ENCODE measurements around the gene ZG16. TPM values are rescaled to one million over a fixed set of nuclear protein-coding genes. Genes with fewer than 3 reads are reported as not detected.
"Not testable (repeated sequence)": the region's sequence is repeated elsewhere in the genome, so short reads cannot be mapped to it uniquely, and the experiment has no call there.

ZG16 gene
- polyA plus RNA-seq (2011; rRNA removed), result not detected in 2 replicates
- polyA minus RNA-seq (2011; rRNA and poly(A)+ RNA removed), result not detected in 2 replicates

DNA sequence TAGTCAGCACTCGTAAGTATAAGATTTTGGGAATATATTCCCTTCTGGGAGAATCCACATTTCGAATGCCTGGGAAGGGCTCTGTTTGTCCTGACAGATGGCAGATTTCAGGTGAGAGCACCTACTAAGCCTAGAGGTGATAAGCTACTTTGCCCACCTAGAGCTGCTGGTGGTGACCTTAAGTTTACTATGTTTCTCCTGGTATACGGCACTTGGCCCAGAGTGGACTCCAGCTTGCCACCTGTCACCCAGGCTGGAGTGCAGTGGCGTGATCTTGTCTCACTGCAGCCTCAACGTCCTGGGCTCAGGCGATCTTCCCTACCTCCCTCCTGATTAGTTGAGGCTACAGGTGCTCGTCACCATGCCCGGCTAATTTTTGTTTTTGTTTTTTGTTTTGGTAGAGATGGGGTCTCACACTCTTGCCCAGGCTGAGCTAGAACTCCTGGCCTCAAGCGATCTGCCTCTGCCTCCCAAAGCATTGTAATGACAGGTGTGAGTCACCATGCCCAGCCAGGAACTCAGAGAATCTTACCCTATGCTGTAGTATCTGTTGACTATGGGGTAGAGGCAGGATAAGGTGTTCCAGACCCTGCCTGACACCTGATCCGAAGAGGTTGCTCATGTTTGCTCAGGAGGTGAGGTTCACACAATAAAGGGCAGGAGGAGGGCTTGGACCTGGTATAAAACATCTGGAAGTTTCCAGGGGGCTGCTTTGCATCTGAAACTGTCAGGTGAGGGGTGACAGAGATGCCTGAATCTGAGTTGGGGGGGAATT lies at the start of gene ZG16:
ZG16 (plus strand) TSS at position 681 of the 775 bp plus-strand sequence. CDS start 1,011 bp downstream, outside the sequence.
- CTCF ChIA-PET, result interaction anchor here (0.7 to 1.7 kb wide), 2 partner anchors 10 to 12 kb away, joined by 3 to 5 read pairs; partner anchors contain the start of gene KIF22
- Histone ChIP-seq H3K27me3 (ENCODE audit: control insufficient read depth, insufficient read depth, low read length) (peaks cover 6% of the 10 kb centered on the region), H3K4me3 (ENCODE audit: low read depth, low read length) (no peak within 1 kb of the TSS), H3K36me3 (ENCODE audit: control insufficient read depth, insufficient read depth, low read length) (no peaks in the 10 kb centered on the region)
- TF ChIP-seq, protein P1, sequence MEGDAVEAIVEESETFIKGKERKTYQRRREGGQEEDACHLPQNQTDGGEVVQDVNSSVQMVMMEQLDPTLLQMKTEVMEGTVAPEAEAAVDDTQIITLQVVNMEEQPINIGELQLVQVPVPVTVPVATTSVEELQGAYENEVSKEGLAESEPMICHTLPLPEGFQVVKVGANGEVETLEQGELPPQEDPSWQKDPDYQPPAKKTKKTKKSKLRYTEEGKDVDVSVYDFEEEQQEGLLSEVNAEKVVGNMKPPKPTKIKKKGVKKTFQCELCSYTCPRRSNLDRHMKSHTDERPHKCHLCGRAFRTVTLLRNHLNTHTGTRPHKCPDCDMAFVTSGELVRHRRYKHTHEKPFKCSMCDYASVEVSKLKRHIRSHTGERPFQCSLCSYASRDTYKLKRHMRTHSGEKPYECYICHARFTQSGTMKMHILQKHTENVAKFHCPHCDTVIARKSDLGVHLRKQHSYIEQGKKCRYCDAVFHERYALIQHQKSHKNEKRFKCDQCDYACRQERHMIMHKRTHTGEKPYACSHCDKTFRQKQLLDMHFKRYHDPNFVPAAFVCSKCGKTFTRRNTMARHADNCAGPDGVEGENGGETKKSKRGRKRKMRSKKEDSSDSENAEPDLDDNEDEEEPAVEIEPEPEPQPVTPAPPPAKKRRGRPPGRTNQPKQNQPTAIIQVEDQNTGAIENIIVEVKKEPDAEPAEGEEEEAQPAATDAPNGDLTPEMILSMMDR (IDR thresholded peaks at IDR 0.05; ENCODE audit: insufficient read depth, low read depth, low read length), result no peak
- POLR2A ChIA-PET, result no interaction called here
- DNase-seq (ENCODE audit: low read depth), result no peak

- ChIA-PET CTCF (interaction anchor here (0.8 to 3.5 kb wide), 15 partner anchors 10 to 755 kb away, joined by 3 to 16 read pairs (median 4); partner anchors contain the start of gene QPRT), POLR2A (no interaction called here)
- no peak for DNase-seq (ENCODE audit: low read depth)
- Histone ChIP-seq H3K4me3 (ENCODE audit: low read depth, low read length) (no peak overlapping the region), H3K27me3 (ENCODE audit: control insufficient read depth, insufficient read depth, low read length) (peaks cover 5% of the 10 kb centered on the region), H3K36me3 (ENCODE audit: control insufficient read depth, insufficient read depth, low read length) (no peaks in the 10 kb centered on the region)
- TF ChIP-seq, protein P1 (IDR thresholded peaks at IDR 0.05; ENCODE audit: insufficient read depth, low read depth, low read length), result peak; percentile 75
These were observed 48.9 kb upstream of the ZG16 start for GRCh38 chr16:29729116-29729521.

GRCh38 chr16:29730649-29731048 lies 47.4 kb upstream of the ZG16 start:
- no peak for DNase-seq (ENCODE audit: low read depth)
- POLR2A ChIA-PET, result no interaction called here
- Histone ChIP-seq H3K36me3 (ENCODE audit: control insufficient read depth, insufficient read depth, low read length) (no peaks in the 10 kb centered on the region), H3K4me3 (ENCODE audit: low read depth, low read length) (no peak overlapping the region), H3K27me3 (ENCODE audit: control insufficient read depth, insufficient read depth, low read length) (peaks cover 5% of the 10 kb centered on the region)
- TF ChIP-seq, protein P1 (IDR thresholded peaks at IDR 0.05; ENCODE audit: insufficient read depth, low read depth, low read length), result no peak
- CTCF ChIA-PET, result interaction anchor here (1.1 to 1.8 kb wide), 6 partner anchors 13 to 85 kb away, joined by 3 to 6 read pairs (median 4); partner anchors contain the start of gene PAGR1

DNA sequence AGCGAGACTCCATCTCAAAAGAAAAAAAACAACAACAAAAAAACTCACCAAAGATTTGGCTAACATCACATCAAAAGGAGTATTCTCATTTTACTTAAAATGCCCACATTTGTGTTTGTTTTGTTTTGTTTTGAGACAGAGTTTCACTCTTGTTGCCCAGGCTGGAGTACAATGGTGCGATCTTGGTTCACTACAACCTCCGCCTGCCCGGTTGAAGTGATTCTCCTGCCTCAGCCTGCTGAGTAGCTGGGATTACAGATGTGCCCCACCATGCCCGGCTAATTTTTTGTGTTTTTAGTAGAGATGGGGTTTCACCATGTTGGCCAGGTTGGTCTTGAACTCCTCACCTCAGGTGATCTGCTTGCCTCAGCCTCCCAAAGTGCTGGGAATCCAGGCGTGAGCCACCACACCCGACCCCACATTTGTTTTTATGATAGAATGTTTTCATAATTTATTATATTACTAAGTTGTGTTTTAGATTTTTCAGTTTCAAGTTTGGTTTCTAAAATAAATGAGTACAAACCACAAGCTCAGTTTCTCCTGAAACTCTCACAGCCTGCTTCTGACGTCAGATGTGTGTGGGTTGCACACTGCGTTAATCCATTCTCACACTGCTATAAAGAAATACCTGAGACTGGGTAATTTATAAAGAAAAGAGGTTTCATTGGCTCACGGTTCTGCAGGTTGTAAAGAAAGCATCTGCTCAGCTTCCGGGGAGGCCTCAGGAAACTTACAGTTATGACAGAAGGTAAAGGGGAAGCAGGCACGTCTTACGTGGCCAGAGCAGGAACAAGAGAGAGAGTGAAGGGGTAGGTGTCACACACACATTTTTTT lies 46.1 kb upstream of the ZG16 start:
- H3K27me3 ChIP-seq (ENCODE audit: control insufficient read depth, insufficient read depth, low read length); POLR2A ChIA-PET; H3K36me3 ChIP-seq (ENCODE audit: control insufficient read depth, insufficient read depth, low read length); DNase-seq (ENCODE audit: low read depth); H3K4me3 ChIP-seq (ENCODE audit: low read depth, low read length): not testable (repeated sequence)
- CTCF ChIA-PET, result interaction anchor here (0.6 kb wide), 1 partner anchor 9 kb away, joined by 3 read pairs; no protein-coding TSS in a partner anchor

DNA sequence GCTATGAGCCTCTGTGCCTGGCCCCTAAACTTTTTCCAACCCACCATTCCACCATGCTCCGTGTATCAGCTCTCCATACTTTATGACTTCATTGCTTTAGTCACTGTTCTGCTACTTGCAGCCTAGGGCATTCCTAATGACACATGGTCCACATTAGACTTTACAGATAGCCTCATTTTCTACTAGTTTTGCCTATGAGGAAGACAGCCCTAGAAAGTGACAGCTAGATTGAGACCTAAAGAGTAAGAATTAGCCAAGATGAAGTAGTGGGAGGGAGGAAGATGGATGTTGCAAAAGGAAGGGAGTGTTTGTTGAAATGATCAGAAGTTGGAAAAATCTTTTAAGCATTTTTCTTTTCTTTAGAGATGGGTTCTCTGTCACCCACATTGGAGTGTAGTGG lies 43.3 kb upstream of the ZG16 start:
- Histone ChIP-seq H3K4me3 (ENCODE audit: low read depth, low read length) (no peak overlapping the region), H3K36me3 (ENCODE audit: control insufficient read depth, insufficient read depth, low read length) (no peaks in the 10 kb centered on the region), H3K27me3 (ENCODE audit: control insufficient read depth, insufficient read depth, low read length) (peaks cover 2% of the 10 kb centered on the region)
- ChIA-PET CTCF (interaction anchor here (0.6 kb wide), 1 partner anchor 27 kb away, joined by 3 read pairs; no protein-coding TSS in a partner anchor), POLR2A (no interaction called here)
- TF ChIP-seq, protein P1 (IDR thresholded peaks at IDR 0.05; ENCODE audit: insufficient read depth, low read depth, low read length), result no peak
- no peak for DNase-seq (ENCODE audit: low read depth)

Data from BJ (cell line).